Omental fat pad (tissue), 4 donors: Measurements from ENCODE around the gene TBC1D24. TPM values are rescaled to one million over a fixed set of nuclear protein-coding genes. Genes with fewer than 3 reads are reported as not detected.
"Not testable (repeated sequence)": the region's sequence is repeated elsewhere in the genome, so short reads cannot be mapped to it uniquely, and the experiment has no call there.

Experiments
- ATAC-seq: fragments of 150-250 bp; one replicate; pipeline ENCODE4 v1.9.1; 2016; ENCODE audit warnings: mild to moderate bottlenecking, moderate library complexity; ENCODE audit not compliant: low FRiP score
- DNase-seq: peaks from one replicate; pipeline ENCODE4 v3.0.0-alpha.2; 2019; ENCODE audit warnings: low spot score
- small RNA-seq: library from RNA; depleted of rRNA; stranded (forward); fragments of <200 nt; gene quantifications from one replicate; pipeline ENCODE3, GENCODE V24; 2016
- total RNA-seq, 4 donors: library from RNA; depleted of rRNA; stranded (reverse); fragments of >200 nt; gene quantifications; one replicate each; pipeline ENCODE4 v1.1.0, GENCODE V29; 2016

TBC1D24 gene
- total RNA-seq, 4 donors from 2014 or later, result 10.4 to 19.4 (median 13.0) TPM

DNA sequence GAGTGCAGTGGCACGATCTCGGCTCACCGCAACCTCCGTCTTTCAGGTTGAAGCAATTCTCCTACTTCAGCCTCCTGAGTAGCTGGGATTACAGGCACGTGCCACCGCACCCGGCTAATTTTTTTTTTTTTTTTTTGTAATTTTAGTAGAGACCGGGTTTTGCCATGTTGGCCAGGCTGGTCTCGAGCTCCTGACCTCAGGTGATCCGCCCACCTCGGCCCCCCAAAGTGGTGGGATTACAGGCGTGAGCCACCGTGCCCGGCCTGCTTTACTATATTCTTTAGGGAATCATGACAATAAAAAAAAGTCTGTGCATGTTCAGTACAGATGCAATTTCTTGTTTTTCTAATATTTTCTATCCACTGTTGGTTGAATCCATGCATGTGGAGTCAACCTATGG lies 68.8 kb downstream of the TBC1D24 start:
- DNase-seq, ATAC-seq: not testable (repeated sequence)

DNA sequence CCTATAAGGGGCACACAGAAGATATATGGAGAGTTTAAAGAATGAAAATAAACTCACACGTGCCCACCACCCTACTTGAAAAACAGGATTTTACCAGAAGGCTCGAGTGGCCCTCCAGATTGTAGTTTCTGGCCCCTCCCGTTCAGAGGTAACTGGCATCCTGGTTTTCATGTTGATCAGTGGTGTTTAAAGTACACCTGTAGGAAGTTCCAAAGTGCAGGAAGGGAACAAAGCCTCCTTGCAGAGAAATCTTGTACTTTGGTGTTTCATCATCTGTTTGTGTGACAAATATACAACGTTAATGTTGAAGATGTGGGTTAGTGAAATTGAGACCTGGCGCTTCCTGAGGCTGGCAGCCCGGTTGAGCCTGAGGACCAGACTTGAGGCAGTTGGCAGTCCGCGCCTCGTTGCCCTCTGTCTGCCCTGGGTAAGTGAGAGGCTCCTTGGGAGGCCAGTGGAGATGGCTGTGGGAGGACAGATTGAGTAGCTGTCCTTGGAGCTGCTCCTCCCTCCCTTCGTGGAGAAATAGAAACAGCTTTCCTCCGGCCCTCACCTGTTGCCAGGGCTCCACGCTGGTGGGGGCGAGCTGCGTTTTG lies 75.5 kb downstream of the TBC1D24 start:
- not testable (repeated sequence) for ATAC-seq, DNase-seq

DNA sequence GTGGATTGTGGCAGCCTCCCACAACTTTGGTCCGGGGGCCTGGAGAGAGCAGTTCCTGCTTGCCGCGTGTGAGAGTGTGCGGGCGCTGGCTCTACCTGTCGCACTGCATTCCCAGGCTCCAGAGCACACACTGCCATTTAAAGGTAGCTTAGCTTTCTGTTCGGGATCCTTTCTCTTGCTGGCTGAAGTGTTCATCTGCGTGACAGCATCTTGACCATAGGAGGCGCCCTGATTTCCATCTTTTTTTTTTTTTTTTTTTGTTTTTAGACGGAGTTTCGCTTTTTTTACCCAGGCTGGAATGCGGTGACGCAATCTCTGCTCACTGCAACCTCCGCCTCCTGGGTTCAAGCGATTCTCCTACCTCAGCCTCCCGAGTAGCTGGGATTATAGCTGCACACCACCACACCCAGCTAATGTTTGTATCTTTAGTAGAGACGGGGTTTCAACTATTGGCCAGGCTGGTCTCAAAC lies 76.5 kb downstream of the TBC1D24 start:
- DNase-seq, ATAC-seq: not testable (repeated sequence)

DNA sequence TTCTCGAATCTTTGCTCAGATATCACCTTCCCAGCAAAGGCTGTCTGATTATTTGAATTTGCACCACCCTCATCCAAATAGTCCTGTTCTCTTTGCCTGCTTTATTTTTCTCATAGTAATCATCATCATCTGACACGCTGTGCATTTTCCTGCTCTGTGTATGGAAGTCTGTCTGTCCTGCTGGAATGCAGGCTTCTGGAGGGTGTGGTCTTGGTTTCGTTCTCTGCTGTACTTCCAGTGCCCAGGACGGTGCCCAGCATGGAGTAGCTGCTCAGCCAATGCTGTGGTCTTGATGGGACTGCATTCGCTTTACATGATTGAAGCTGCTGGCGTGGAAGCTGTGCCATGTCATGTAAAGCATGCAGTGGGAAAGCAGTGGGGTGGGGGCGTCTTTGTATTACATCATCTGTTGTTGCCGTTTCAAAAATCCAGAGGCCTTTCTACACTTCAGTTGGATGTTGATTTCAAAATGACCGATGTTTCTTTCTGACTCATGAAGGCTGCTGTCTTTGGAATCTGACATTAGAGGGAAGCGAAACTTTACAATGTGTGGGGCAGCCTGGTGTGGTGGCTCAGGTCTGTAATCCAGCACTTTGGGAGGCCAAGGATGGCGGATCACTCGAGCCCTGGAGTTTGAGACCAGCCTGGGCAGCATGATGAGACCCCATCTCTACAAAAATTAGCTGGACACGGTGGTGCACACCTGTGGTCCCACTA lies 79.9 kb downstream of the TBC1D24 start:
- DNase-seq, ATAC-seq: not testable (repeated sequence)

Small RNAs within 50 kb of the gene (small RNA-seq; reads per million reads assigned to genes)
- gene AC093525.1 (not detected), gene MIR3178 (not detected), gene MIR6768 (not detected)

Other genes starting within 250 kb of the TBC1D24 start
- under 1 TPM in 3 of 4 donors, not detected in 1; 0.63 to 0.93 (median 0.84) TPM for gene DNASE1L2, start 238.7 kb upstream of the TBC1D24 start, total RNA-seq
- gene ECI1, start 223.5 kb upstream of the TBC1D24 start, total RNA-seq, result 10 to 100 TPM; 26.2 to 66.5 (median 38.4) TPM
- 100 to 1,000 TPM in 1 of 4 donors, 10 to 100 TPM in 3; 84.9 to 171 (median 92.2) TPM for gene RNPS1, start 207.0 kb upstream of the TBC1D24 start, total RNA-seq
- 10 to 100 TPM in 1 of 4 donors, 1 to 10 TPM in 3; 6.6 to 19.0 (median 8.0) TPM for gene ABCA3, start 134.4 kb upstream of the TBC1D24 start, total RNA-seq
- gene CCNF, start 45.7 kb upstream of the TBC1D24 start, total RNA-seq, result 1 to 10 TPM; 1.3 to 2.9 (median 2.5) TPM
- gene TEDC2, start 15.0 kb upstream of the TBC1D24 start, total RNA-seq, result 1 to 10 TPM in 1 of 4 donors, under 1 TPM in 1, not detected in 2; 0.50 to 1.1 TPM
- under 1 TPM in 2 of 4 donors, not detected in 2; 0.28 to 0.44 TPM for gene NTN3, start 3.8 kb upstream of the TBC1D24 start, total RNA-seq
- 100 to 1,000 TPM in 1 of 4 donors, 10 to 100 TPM in 3; 43.5 to 113 (median 67.9) TPM for gene ATP6V0C, start 38.8 kb downstream of the TBC1D24 start, total RNA-seq
- gene AMDHD2, start 45.2 kb downstream of the TBC1D24 start, total RNA-seq, result 10 to 100 TPM; 26.7 to 35.9 (median 30.7) TPM
- not detected for gene CEMP1, start 56.3 kb downstream of the TBC1D24 start, total RNA-seq
- gene PDPK1, start 62.9 kb downstream of the TBC1D24 start, total RNA-seq, result 10 to 100 TPM; 22.2 to 34.5 (median 25.6) TPM
- 10 to 100 TPM; 10.9 to 21.1 (median 20.1) TPM for gene KCTD5, start 207.4 kb downstream of the TBC1D24 start, total RNA-seq
- 1 to 10 TPM in 2 of 4 donors, under 1 TPM in 2; 0.65 to 1.2 (median 1.0) TPM for gene PRSS27, start 245.1 kb downstream of the TBC1D24 start, total RNA-seq